OCI-LY7 (cell line): ENCODE measurements around the gene ACTBL2.

Experiments
- CTCF ChIP-seq: fragments of 200-600 bp; sonication (generic); conservative IDR thresholded peaks from 2 replicates; pipeline ENCODE4 v1.5.1; 2014; ENCODE audit warnings: mild to moderate bottlenecking, antibody characterized with exemption, low read length, moderate library complexity, mixed read lengths
- EZH2phosphoT487 ChIP-seq: fragments of 200-600 bp; sonication (generic); IDR thresholded peaks from 2 replicates; pipeline ENCODE4 v1.6.1; 2018; ENCODE audit warnings: low read depth, borderline replicate concordance, mild to moderate bottlenecking, mixed run types, antibody characterized with exemption, low read length, moderate library complexity, mixed read lengths

GRCh38 chr5:57452885-57453284 is 29.7 kb downstream of the ACTBL2 start:
- no peak for TF ChIP-seq CTCF
- TF ChIP-seq EZH2phosphoT487, result no peak
